ENCODE results near the gene RND1.

DNA sequence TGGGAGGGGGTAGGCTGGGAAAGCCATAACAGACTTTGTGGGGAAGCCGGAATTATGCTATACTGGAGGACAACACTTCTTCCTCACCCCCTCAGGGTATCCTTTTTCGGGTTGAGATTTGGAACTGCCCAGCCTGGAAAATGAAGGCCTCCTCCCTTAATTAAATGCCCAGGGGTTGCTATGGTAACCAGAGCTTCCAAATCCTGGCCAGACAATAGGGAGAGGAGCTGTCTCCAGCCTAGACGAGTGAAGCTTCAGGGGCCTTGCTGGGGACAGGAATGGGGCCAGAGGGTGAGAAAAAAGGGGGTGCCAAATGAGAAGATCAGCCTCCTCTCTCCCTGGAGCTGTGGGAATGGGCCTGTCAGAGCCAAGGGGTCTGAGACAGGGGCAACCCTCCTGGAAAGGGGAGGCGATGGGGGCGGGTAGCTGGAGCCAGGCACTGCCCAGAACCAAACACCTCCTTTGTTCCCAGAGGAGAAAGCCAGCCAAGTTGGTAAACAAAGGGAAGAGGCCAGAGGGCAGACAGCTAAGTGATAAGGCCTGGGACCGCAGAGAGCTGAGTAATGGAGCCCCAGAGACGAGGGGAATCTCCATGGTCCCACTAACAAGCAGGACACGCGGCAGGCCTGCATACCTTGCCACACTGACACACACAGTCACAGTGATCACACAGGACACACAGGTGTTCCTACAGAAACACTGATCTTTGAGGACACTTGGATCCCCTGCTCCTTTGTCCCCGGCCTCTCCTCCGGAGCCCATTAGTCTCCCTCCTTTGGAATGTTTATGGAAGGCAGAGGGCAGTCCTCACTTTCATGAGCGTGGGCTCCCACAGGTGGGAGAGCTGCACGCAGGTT lies 17.9 kb upstream of the RND1 start:
- TF ChIP-seq, protein P1, sequence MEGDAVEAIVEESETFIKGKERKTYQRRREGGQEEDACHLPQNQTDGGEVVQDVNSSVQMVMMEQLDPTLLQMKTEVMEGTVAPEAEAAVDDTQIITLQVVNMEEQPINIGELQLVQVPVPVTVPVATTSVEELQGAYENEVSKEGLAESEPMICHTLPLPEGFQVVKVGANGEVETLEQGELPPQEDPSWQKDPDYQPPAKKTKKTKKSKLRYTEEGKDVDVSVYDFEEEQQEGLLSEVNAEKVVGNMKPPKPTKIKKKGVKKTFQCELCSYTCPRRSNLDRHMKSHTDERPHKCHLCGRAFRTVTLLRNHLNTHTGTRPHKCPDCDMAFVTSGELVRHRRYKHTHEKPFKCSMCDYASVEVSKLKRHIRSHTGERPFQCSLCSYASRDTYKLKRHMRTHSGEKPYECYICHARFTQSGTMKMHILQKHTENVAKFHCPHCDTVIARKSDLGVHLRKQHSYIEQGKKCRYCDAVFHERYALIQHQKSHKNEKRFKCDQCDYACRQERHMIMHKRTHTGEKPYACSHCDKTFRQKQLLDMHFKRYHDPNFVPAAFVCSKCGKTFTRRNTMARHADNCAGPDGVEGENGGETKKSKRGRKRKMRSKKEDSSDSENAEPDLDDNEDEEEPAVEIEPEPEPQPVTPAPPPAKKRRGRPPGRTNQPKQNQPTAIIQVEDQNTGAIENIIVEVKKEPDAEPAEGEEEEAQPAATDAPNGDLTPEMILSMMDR (IDR thresholded peaks at IDR 0.05) = no peak
- no peak for TF ChIP-seq POLR2A (IDR thresholded peaks at IDR 0.05)

Measured in lower leg skin (tissue), 3 donors.